Immature natural killer cell (primary cell): ENCODE data around the gene ACSL1. TPM values are rescaled to one million over a fixed set of nuclear protein-coding genes. Genes with fewer than 3 reads are reported as not detected.

Source experiments
- DNase-seq, 3 donors: peaks; one replicate each; pipeline ENCODE4 v3.0.0; 2022; ENCODE audit warnings: mixed read lengths in 1 of 3
- H3K27ac Mint-ChIP-seq, 6 donors: one replicate each; pipeline ENCODE4 v1.8.0; 2020; ENCODE audit warnings: mixed read lengths in 6 of 6, mild to moderate bottlenecking in 5 of 6, inconsistent platforms in 4 of 6, moderate library complexity in 3 of 6
- H3K27me3 Mint-ChIP-seq, 3 donors: one replicate each; pipeline ENCODE4 v1.8.0; 2020 to 2021; ENCODE audit warnings: low read depth in 3 of 3, mild to moderate bottlenecking in 3 of 3, mixed read lengths in 3 of 3, moderate library complexity in 3 of 3, inconsistent platforms in 1 of 3
- H3K36me3 Mint-ChIP-seq, 3 donors: one replicate each; pipeline ENCODE4 v1.8.0; 2020; ENCODE audit warnings: mixed read lengths in 3 of 3, inconsistent platforms in 2 of 3, mild to moderate bottlenecking in 2 of 3
- H3K4me1 Mint-ChIP-seq, 2 donors: one replicate each; pipeline ENCODE4 v1.8.0; 2020; ENCODE audit warnings: inconsistent platforms in 2 of 2, mild to moderate bottlenecking in 2 of 2, mixed read lengths in 2 of 2, moderate library complexity in 1 of 2
- H3K4me3 Mint-ChIP-seq, 5 donors: one replicate each; pipeline ENCODE4 v1.8.0; 2020; ENCODE audit warnings: mild to moderate bottlenecking in 5 of 5, mixed read lengths in 5 of 5, inconsistent platforms in 3 of 5, moderate library complexity in 3 of 5
- H3K9me3 Mint-ChIP-seq, 6 donors: one replicate each; pipeline ENCODE4 v1.8.0; 2020; ENCODE audit warnings: mild to moderate bottlenecking in 6 of 6, mixed read lengths in 6 of 6, inconsistent platforms in 4 of 6, moderate library complexity in 3 of 6
- polyA plus RNA-seq, 3 donors: library from polyadenylated mRNA; unstranded; fragments of 300-500 nt; fragmentation: Illumina TruSeq; gene quantifications; one replicate each; pipeline ENCODE4 v1.2.3, GENCODE V29; 2021

The ACSL1 gene
- polyA plus RNA-seq, 3 donors from 2014 or later: 4.8 to 7.8 (median 7.3) TPM

DNA sequence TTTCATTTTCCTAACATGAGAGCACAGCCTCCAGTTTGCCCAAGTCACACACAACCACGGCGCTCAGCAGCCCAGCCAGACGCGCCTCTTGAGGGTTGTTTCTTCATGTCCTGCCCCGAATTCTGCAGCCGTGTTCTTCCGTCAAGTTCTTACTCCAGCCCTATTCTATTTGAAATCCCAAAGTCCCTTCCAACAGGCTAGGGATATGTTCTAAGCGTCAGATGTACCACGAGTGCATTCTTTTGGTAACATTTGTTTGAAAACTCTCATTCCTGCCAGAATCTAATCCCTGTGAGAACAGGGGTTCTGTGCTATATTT lies 23.1 kb downstream of the ACSL1 start:
- Mint-ChIP-seq H3K4me1 (peaks cover 8 to 18% of the 10 kb centered on the region in 2 donors), H3K27ac (peak overlapping the region in 1 of 6 donors; percentile 15), H3K36me3 (peaks cover 0 to 9% (median 7%) of the 10 kb centered on the region in 3 donors), H3K4me3 (no peak overlapping the region), H3K27me3 (no peaks in the 10 kb centered on the region), H3K9me3 (no peaks in the 10 kb centered on the region)
- DNase-seq: no peak

DNA sequence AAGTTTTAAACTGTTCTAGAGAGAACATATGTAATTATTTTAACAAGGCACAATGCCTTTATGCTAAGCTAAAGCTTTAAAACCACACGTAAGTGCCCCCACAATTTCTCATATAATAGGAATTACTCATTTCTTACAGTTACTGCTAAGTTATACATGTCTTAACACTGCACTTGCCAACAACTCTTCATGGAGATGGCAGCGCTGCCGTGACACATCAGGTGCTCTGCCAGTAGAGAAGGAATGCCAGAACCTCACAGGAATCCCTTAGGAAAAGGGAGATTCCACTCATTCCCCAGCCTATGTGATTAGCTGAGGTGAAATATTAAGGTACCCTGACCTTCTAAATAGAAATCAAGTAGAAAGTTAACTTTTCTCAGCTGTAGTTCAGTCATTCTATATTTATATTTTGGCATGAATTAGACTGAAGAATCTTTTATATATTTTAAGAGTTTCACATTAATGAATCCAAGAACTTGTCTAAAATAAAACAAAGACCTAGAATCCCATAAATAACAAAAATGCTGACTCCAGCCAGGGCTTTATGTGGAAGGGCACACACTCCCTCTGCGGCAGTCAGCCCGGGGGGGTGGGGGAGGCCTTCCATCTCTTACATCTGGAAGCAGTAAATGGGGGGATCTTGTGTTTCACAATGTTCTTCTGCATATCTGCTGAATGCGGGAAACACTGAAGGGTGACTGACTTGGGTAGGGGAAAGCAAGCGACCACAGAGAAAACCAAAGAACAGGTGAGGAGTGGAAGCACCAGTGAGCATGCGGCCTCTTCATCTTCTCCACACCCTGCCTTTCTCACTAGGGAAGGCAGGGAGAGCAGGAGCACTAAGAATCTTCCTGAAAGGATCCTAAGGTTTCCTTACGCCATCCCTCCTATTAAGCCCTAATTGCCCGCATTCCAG lies 23.7 kb downstream of the ACSL1 start:
- Mint-ChIP-seq H3K9me3 (no peaks in the 10 kb centered on the region), H3K4me1 (peaks cover 8 to 16% of the 10 kb centered on the region in 2 donors), H3K4me3 (no peak overlapping the region), H3K27me3 (no peaks in the 10 kb centered on the region), H3K27ac (peak overlapping the region in 1 of 6 donors; percentile 40), H3K36me3 (peaks cover 2 to 10% (median 9%) of the 10 kb centered on the region in 3 donors)
- DNase-seq: no peak

DNA sequence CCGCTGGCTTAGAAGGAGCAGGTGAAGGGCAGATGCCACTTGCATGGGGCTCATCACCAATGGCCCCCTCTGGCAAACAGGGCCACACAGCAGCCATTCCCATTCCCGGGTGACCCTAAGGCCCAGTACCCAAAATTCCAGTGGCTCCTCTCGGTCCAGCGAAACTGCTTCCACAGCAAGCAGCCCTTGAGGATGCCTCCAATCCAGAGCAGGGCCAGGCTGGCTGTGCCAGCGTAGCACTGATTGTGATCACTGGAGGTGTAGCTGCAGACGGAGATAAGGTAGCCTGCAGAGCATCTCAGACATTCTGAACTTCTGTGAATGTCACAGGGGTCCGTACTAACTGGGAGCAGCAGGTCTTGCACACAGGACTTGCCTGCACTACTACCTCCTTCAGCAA lies 27.3 kb downstream of the ACSL1 start:
- DNase-seq: no peak
- peaks cover 1 to 10% of the 10 kb centered on the region in 2 donors for H3K4me1 Mint-ChIP-seq
- peaks cover 4 to 14% (median 9%) of the 10 kb centered on the region in 3 donors for H3K36me3 Mint-ChIP-seq
- peaks cover 0 to 3% (median 0%) of the 10 kb centered on the region in 3 donors for H3K27me3 Mint-ChIP-seq
- no peak overlapping the region for H3K27ac Mint-ChIP-seq
- H3K4me3 Mint-ChIP-seq: no peak overlapping the region
- no peaks in the 10 kb centered on the region for H3K9me3 Mint-ChIP-seq

DNA sequence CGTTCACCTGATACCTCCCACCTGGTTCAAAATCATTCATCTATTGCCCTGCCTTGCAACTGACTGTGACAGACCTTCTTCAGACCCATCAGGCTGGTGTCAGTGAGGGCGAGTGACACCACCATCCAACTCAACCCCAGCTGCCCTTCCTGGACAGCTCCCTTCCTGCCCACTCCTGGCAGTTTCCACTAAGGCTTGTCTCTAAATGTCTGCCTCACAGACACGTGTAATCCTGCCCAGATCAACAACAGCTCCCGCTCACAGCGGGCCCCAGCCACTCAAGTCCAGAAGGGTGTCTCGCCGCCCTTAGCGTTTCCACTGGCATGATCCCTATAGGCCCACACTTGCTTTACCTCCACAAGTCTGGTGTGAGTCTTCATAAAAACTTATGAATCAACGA lies 28.9 kb downstream of the ACSL1 start:
- no peak overlapping the region for H3K27ac Mint-ChIP-seq

DNA sequence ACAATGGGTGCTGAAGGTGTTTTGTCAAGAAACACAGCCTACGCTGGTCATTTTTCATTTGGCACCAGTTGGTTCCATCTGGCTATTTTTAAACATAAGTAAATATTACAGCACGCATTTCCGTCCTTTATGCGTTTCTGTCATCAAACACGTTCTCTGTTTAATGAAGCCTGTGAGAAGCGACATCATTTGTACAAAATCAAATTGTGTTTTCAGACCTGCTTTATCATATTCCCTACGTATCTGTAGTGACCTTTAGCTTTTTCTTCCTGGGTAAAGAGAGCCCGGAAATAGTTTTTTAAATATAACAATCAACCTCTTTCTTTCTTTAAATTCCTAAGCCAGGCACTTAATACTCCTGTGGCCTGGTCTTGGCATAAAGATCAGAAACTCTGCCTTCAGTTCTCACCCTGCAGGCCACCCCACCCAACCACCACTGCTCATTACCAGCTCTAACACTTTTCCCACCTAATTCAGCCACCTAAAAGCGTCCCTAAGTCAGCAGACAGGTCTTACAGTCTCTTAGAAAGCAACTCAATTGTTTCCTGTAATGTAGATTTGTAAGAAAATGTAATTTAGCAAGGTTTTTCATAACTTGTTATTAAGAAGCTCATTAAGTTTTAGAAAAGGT lies 30.4 kb downstream of the ACSL1 start:
- peak overlapping the region in 1 of 6 donors; percentile 7 for H3K27ac Mint-ChIP-seq
- DNase-seq: no peak
- peaks cover 11 to 19% of the 10 kb centered on the region in 2 donors for H3K4me1 Mint-ChIP-seq
- no peak overlapping the region for H3K4me3 Mint-ChIP-seq
- peaks cover 0 to 7% (median 4%) of the 10 kb centered on the region in 3 donors for H3K36me3 Mint-ChIP-seq
- H3K27me3 Mint-ChIP-seq: peaks cover 0 to 5% (median 2%) of the 10 kb centered on the region in 3 donors
- H3K9me3 Mint-ChIP-seq: no peaks in the 10 kb centered on the region

More for the DNA sequence above, 28.9 kb downstream of the ACSL1 start:
- H3K36me3 Mint-ChIP-seq: peaks cover 4 to 7% (median 5%) of the 10 kb centered on the region in 3 donors
- no peaks in the 10 kb centered on the region for H3K9me3 Mint-ChIP-seq
- peaks cover 0 to 4% (median 0%) of the 10 kb centered on the region in 3 donors for H3K27me3 Mint-ChIP-seq
- DNase-seq: no peak
- no peak overlapping the region for H3K4me3 Mint-ChIP-seq
- peaks cover 9 to 19% of the 10 kb centered on the region in 2 donors for H3K4me1 Mint-ChIP-seq

DNA sequence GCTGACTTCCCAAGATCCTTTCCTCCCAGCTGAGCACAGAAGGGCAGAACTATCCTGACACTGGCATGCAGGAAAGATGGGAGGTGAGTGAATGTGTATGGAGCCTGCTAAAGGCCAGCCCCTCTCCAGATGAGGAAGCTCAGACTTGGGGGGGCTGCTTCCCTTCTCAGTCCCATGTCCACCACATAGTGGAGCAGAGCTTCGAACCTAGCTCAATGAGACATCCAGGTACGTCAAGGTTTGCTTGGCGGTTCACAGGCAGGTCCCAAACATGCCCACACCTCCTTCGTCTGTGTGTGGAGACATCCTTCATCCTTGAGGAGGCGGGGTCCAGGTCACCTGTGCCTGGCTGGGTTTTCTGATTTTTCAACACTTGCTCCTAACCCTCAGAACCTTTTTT lies 31.3 kb downstream of the ACSL1 start:
- DNase-seq: no peak
- Mint-ChIP-seq H3K27me3 (peaks cover 0 to 5% (median 2%) of the 10 kb centered on the region in 3 donors), H3K4me3 (no peak overlapping the region), H3K27ac (no peak overlapping the region), H3K9me3 (no peaks in the 10 kb centered on the region), H3K36me3 (peaks cover 0 to 7% (median 4%) of the 10 kb centered on the region in 3 donors), H3K4me1 (peaks cover 11 to 19% of the 10 kb centered on the region in 2 donors)

DNA sequence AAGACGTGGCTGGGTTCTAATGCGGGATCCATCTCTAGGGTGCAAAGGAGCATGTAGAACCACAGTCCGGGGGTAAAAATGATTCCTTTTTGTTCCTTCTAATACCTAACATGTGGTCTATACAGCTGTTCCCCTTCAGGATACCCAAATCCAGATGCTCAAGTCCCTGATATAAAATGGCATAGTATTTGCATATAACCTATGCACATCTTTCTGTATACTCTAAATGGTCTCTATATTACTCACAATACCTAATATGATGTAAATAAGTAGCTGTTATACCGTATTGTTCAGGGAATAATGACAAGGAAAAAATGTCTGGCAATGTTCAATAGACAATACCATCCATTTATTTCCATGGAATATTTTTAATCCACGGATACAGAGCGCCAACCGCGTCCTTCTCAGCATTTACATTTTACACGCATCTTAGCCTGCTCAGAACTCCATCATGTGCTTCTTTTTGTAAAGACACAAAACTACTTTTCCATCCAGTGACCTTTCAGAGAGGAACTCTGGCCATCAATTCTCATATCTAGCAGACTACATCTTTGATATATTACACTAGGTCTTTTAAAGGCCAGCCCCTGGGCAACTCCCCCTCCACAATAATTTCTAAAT lies 31.9 kb downstream of the ACSL1 start:
- H3K27me3 Mint-ChIP-seq: peaks cover 0 to 5% (median 2%) of the 10 kb centered on the region in 3 donors
- no peaks in the 10 kb centered on the region for H3K9me3 Mint-ChIP-seq
- H3K27ac Mint-ChIP-seq: no peak overlapping the region
- peaks cover 11 to 19% of the 10 kb centered on the region in 2 donors for H3K4me1 Mint-ChIP-seq
- H3K36me3 Mint-ChIP-seq: peaks cover 0 to 7% (median 4%) of the 10 kb centered on the region in 3 donors
- no peak for DNase-seq
- no peak overlapping the region for H3K4me3 Mint-ChIP-seq

DNA sequence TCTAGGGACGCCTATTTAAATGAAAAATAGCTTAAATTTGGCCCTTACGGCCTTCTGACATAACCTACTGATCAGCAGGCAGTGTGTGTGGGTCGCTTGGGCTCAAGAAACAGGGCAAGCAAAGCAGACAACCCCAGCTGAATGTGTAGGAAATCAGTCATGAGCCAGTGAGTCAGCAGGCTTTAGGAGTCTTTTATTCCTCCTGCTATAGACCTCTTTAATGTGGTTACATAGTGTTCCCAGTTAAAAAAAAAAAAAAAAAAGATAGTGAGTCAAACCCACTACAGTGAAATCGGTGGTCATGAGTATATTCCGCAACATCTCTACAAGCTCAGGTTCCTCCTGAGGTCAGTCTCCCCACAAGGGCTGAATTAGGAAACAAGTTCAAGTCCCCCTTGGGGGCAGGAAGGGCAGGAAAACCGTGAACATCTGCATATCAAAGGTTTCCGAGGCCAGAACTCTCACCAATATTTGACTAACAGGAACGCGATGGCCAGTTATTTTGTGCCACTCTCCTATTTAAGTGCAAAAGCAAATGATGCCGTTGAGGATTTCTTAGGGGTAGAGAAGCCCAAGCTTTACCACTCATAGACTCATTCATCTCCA lies 32.7 kb downstream of the ACSL1 start:
- Mint-ChIP-seq H3K4me1 (peaks cover 11 to 19% of the 10 kb centered on the region in 2 donors), H3K27me3 (peaks cover 0 to 5% (median 2%) of the 10 kb centered on the region in 3 donors), H3K36me3 (peaks cover 0 to 10% (median 4%) of the 10 kb centered on the region in 3 donors), H3K27ac (peak overlapping the region in 1 of 6 donors; percentile 12), H3K4me3 (no peak overlapping the region), H3K9me3 (no peaks in the 10 kb centered on the region)
- no peak for DNase-seq

DNA sequence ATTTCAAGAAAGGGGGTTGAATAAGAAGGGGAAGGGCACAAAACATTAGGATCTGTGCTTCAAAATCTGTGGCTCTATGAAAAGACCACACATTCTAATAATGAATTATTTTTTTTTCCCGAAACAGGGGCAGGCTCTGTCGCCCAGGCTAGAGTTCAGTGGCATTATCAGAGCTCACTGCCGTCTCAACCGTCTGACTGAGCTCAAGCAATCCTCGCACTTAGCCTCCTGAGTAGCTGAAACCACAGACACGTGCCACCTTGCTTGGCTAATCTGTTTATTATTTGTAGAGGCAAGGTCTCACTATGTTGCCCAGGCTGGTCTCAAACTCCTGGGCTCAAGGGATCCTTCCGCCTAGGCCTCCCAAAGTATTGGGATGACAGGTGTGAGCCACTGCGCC lies 33.4 kb downstream of the ACSL1 start:
- Mint-ChIP-seq H3K27me3 (peaks cover 0 to 5% (median 2%) of the 10 kb centered on the region in 3 donors), H3K36me3 (peaks cover under 1 to 11% (median 5%) of the 10 kb centered on the region in 3 donors), H3K27ac (no peak overlapping the region), H3K4me3 (no peak overlapping the region), H3K4me1 (peaks cover 11 to 19% of the 10 kb centered on the region in 2 donors), H3K9me3 (no peaks in the 10 kb centered on the region)
- no peak for DNase-seq

DNA sequence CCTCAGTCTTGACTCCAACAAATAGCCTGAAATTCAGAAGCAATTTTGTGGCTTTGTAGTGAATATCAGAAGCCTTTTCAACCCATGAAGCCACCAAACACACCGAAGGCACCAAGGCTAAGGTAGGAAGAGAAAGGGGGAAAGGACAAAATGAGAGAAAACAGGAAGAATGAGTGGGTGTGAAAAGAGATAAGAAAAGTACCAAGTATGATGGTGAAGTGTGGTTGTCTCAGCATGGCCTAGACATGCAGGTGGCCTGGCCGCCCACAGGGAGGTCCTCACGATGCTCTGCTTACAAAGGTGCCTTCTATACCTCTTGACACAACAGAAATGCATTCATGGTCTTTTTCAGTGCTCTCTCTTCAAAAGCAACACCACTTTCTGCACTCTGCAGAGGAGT lies 34.9 kb downstream of the ACSL1 start:
- peaks cover 4 to 11% (median 5%) of the 10 kb centered on the region in 3 donors for H3K36me3 Mint-ChIP-seq
- H3K4me3 Mint-ChIP-seq: no peak overlapping the region
- peaks cover 0 to 5% (median 4%) of the 10 kb centered on the region in 3 donors for H3K27me3 Mint-ChIP-seq
- H3K27ac Mint-ChIP-seq: peak overlapping the region in 1 of 6 donors; percentile 25
- H3K9me3 Mint-ChIP-seq: no peaks in the 10 kb centered on the region
- peaks cover 11 to 19% of the 10 kb centered on the region in 2 donors for H3K4me1 Mint-ChIP-seq
- no peak for DNase-seq

DNA sequence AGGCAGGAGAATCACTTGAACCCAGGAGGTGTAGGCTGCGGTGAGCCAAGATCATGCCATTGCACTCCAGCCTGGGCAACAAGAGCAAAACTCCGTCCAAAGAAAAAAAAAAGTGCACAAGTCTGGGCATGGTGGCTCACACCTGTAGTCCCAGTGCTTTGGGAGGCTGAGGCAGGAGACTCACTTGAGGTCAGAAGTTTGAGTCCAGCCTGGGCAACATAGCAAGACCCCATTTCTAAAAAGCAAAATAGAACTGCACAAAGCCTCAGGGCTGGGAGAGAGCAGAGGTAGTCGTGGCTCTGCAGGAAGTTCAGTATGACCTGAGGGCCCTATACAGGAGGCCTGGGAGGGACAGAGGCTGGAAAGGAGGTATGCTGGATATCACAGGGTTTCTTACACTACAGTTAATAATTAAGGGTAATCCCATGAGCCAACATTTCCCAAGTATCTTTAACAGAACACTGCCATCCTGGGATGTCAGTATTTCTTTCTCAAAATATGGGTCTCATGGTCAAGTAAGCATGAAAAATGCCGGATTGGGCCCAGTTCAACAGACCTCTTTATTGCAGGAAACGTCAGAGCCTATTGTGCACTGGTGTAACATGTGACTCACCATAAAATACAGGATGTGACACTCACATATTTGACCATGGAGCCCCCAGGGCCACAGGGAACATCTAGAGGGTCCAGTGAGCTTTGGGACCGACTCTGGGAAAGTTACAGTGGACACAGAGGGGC lies 37.8 kb downstream of the ACSL1 start:
- no peak overlapping the region for H3K4me3 Mint-ChIP-seq
- H3K36me3 Mint-ChIP-seq: peaks cover 9 to 18% (median 10%) of the 10 kb centered on the region in 3 donors
- no peak overlapping the region for H3K27ac Mint-ChIP-seq
- DNase-seq: no peak
- peaks cover 9 to 12% of the 10 kb centered on the region in 2 donors for H3K4me1 Mint-ChIP-seq
- peaks cover 0 to 4% (median 2%) of the 10 kb centered on the region in 3 donors for H3K27me3 Mint-ChIP-seq
- no peaks in the 10 kb centered on the region for H3K9me3 Mint-ChIP-seq

DNA sequence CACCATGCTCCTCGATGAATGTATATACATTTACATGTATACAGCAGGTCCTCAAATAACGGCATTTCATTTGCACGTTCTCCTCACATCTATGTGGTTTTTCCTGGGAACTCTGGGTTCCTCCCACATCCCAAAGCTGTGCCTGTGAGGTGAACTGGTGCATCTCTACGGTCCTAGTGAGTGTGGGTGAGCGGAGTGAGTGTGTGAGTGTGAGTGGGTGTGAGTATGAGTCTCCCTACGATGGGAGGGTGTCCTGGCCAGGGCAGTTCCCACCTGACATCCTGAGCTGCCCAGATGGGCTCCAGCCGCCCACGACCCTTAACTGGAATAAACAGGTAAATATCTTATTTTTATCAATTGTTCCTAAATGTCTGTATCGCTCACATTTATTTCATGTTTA lies 40.0 kb downstream of the ACSL1 start:
- Mint-ChIP-seq H3K27me3 (peaks cover 0 to 4% (median 1%) of the 10 kb centered on the region in 3 donors), H3K4me1 (peaks cover 13 to 17% of the 10 kb centered on the region in 2 donors), H3K4me3 (no peak overlapping the region), H3K36me3 (peaks cover 9 to 18% (median 10%) of the 10 kb centered on the region in 3 donors), H3K27ac (no peak overlapping the region), H3K9me3 (no peaks in the 10 kb centered on the region)
- no peak for DNase-seq
